ENCODE data around the gene FLRT2. TPM values are rescaled to one million over a fixed set of nuclear protein-coding genes. Genes with fewer than 3 reads are reported as not detected.

The FLRT2 gene
- total and polyA plus RNA-seq, 2 of the 4 experiments (the other 2 are of a cell fraction), result 10.2 to 13.1 TPM

- in situ Hi-C loops (cut with MboI; ENCODE audit: low sequenced_read_pairs), result no loop called here
- no peak overlapping the region for H3K56ac ChIP-seq (ENCODE audit: extremely low read depth, insufficient read depth, low read length)
- no peak for TF ChIP-seq MAZ (IDR thresholded peaks at IDR 0.05; ENCODE audit: borderline replicate concordance, low read depth, low read length)
- no peak for TF ChIP-seq RAD21 (IDR thresholded peaks at IDR 0.05; ENCODE audit: low read length)
- TF ChIP-seq FOS (IDR thresholded peaks at IDR 0.05; ENCODE audit: low read depth, low read length), result no peak
- no peak for TF ChIP-seq RFX5 (IDR thresholded peaks at IDR 0.05; ENCODE audit: low read depth, low read length)
- TF ChIP-seq USF2 (IDR thresholded peaks at IDR 0.05; ENCODE audit: low read depth, low read length), result no peak
- TF ChIP-seq POLR2A (IDR thresholded peaks at IDR 0.05; ENCODE audit: low read depth, low read length), result no peak
- no peak for TF ChIP-seq BHLHE40 (IDR thresholded peaks at IDR 0.05; ENCODE audit: low read depth, low read length)
- H3K27me3 ChIP-seq (ENCODE audit: control insufficient read depth, insufficient read depth, low read length), result no peaks in the 10 kb centered on the region
- H3K9ac ChIP-seq (ENCODE audit: low read depth, low read length), result no peak overlapping the region
- POLR2A ChIA-PET (ENCODE audit: unreplicated experiment), result no interaction called here
- H3K4me3 ChIP-seq (ENCODE audit: insufficient read depth, low read depth, low read length), result no peak overlapping the region
- H3K9me1 ChIP-seq (ENCODE audit: insufficient read depth, low read length), result peaks cover 11% of the 10 kb centered on the region
- peak overlapping the region; percentile 53; the same call in 1 of the 2 replicates for H3K14ac ChIP-seq (replicated peaks; ENCODE audit: low read depth, low read length)
- H2BK5ac ChIP-seq (ENCODE audit: low read depth, low read length, poor library complexity, severe bottlenecking), result no peak overlapping the region
- no peak overlapping the region for H3K4me2 ChIP-seq (ENCODE audit: low read depth, low read length)
- peaks cover 17% of the 10 kb centered on the region for H3K4me1 ChIP-seq (ENCODE audit: control insufficient read depth, insufficient read depth, low read length)
- peak overlapping the region; percentile 48; the same call in 1 of the 3 replicates for H2BK15ac ChIP-seq (ENCODE audit: low read depth, low read length)
- 0 out of 4 replicates have a peak overlapping the region, but pooled peaks have one; percentile 26 to 28 for H4K8ac ChIP-seq (ENCODE audit: low read depth in 2 of 2, low read length in 2 of 2)
- no TSS peak for BruUV-seq (replicated peaks)
- H2AFZ ChIP-seq (replicated peaks; ENCODE audit: low read length, poor library complexity), result no peak overlapping the region
- peak overlapping the region; percentile 46; the same call in 1 of the 2 replicates for H2BK20ac ChIP-seq (ENCODE audit: low read depth, low read length)
- H3K23ac ChIP-seq (ENCODE audit: low read depth, low read length), result no peak overlapping the region
- DNase-seq, result no peak
- no peaks in the 10 kb centered on the region for H3K9me3 ChIP-seq (ENCODE audit: control insufficient read depth, insufficient read depth, low read length)
- no peak overlapping the region for H3K4ac ChIP-seq (ENCODE audit: low read depth, low read length)
- intact Hi-C loops (cut with micrococcal nuclease), result no loop called here
- H4K91ac ChIP-seq (ENCODE audit: insufficient read depth, low read depth, low read length), result peak overlapping the region; percentile 35; the same call in 1 of the 2 replicates
- ATAC-seq (ENCODE audit: low read depth), result no peak
- peak overlapping the region; percentile 43; the same call in 1 of the 2 replicates for H3K18ac ChIP-seq (ENCODE audit: low read depth, low read length)
- dilution Hi-C loops (cut with HindIII; ENCODE audit: low sequenced_read_pairs, unreplicated experiment), result no loop called here
- peak overlapping the region; percentile 9; the same call in 1 of the 2 replicates for H3K27ac ChIP-seq (ENCODE audit: insufficient read depth, low read length)
- H4K5ac ChIP-seq (ENCODE audit: low read depth, low read length), result peak overlapping the region; percentile 30; the same call in 1 of the 2 replicates
- H2BK120ac ChIP-seq (ENCODE audit: low read depth, low read length), result peak overlapping the region; percentile 28; the same call in 1 of the 2 replicates
- H2AK9ac ChIP-seq (replicated peaks; ENCODE audit: low read depth, low read length, poor library complexity), result no peak overlapping the region
- CTCF ChIA-PET, result interaction anchor here (0.5 kb wide), 1 partner anchor 35 kb away, joined by 5 read pairs; no protein-coding TSS in a partner anchor
- H3K36me3 ChIP-seq (ENCODE audit: control insufficient read depth, insufficient read depth, low read length), result peaks cover 5% of the 10 kb centered on the region
- H2AK5ac ChIP-seq (ENCODE audit: low read depth, low read length), result peak overlapping the region; percentile 13; the same call in 1 of the 2 replicates
- peaks cover 9 to 22% of the 10 kb centered on the region in 2 experiments; a peak in 2 of 4 replicates for H3K79me1 ChIP-seq (ENCODE audit: low read depth in 1 of 2, low read length in 2 of 2)
- no peaks in the 10 kb centered on the region for H4K20me1 ChIP-seq (ENCODE audit: insufficient read depth, low read length)
- no CpG with 5 or more reads among the region's 7 CpGs for WGBS, 2 experiments (ENCODE audit: extremely low coverage in 2 of 2, insufficient read length in 1 of 2)
Observed at GRCh38 chr14:85577543-85578114, 47.7 kb downstream of the FLRT2 start.
